Activated T-helper 1 cell treated with anti-CD3 and anti-CD28 coated beads, Interleukin-12 subunit alpha, Interleukin-12 subunit beta, Interleukin-2, Interleukin-4 antibody, amounts not matched to agents 30 ng/mL and 10 ng/mL and 1 ng/mL, durations not matched to agents 14 hours and 24 hours and 36 hours (primary cell): ENCODE data around the gene TCL1A. TPM values are rescaled to one million over a fixed set of nuclear protein-coding genes. Genes with fewer than 3 reads are reported as not detected.
"Not testable (repeated sequence)": the region's sequence is repeated elsewhere in the genome, so short reads cannot be mapped to it uniquely, and the experiment has no call there.

ENCODE experiments used
- DNase-seq: peaks from one replicate; pipeline ENCODE4 v3.0.0; 2021; ENCODE audit warnings: low spot score
- H3K27ac Mint-ChIP-seq: one replicate; pipeline ENCODE4 v1.8.0; 2021; ENCODE audit warnings: mild to moderate bottlenecking, mixed read lengths
- H3K27me3 Mint-ChIP-seq: one replicate; pipeline ENCODE4 v1.8.0; 2022; ENCODE audit warnings: mild to moderate bottlenecking, moderate library complexity, mixed read lengths; ENCODE audit not compliant: insufficient read depth
- H3K36me3 Mint-ChIP-seq: one replicate; pipeline ENCODE4 v1.8.0; 2021; ENCODE audit warnings: low read depth, mixed read lengths
- H3K4me1 Mint-ChIP-seq: one replicate; pipeline ENCODE4 v1.8.0; 2021; ENCODE audit warnings: low read depth, mixed read lengths
- H3K4me3 Mint-ChIP-seq: one replicate; pipeline ENCODE4 v1.8.0; 2021; ENCODE audit warnings: mild to moderate bottlenecking, moderate library complexity, mixed read lengths
- H3K9me3 Mint-ChIP-seq: one replicate; pipeline ENCODE4 v1.8.0; 2021; ENCODE audit warnings: mixed read lengths
- intact Hi-C: fragments of 100-400 bp; cut with micrococcal nuclease; formaldehyde crosslinking; loops from one replicate; pipeline ENCODE4 v1.15.1; 2024
- total RNA-seq: library from RNA; stranded (reverse); gene quantifications from 2 replicates; pipeline ENCODE4 v1.2.3, GENCODE V29; 2022

TCL1A gene
- total RNA-seq, 1 donor from 2014 or later = not detected

GRCh38 chr14:95729402-95730028, 15.6 kb upstream of the TCL1A start:
- H3K4me1 Mint-ChIP-seq, intact Hi-C loops, H3K4me3 Mint-ChIP-seq: not testable (repeated sequence)

GRCh38 chr14:95727056-95727700, 13.3 kb upstream of the TCL1A start:
- H3K27ac Mint-ChIP-seq = no peak overlapping the region
- H3K4me3 Mint-ChIP-seq = no peak overlapping the region
- H3K36me3 Mint-ChIP-seq = no peaks in the 10 kb centered on the region
- intact Hi-C loops = no loop called here
- H3K27me3 Mint-ChIP-seq = no peaks in the 10 kb centered on the region
- no peak for DNase-seq
- no peaks in the 10 kb centered on the region for H3K4me1 Mint-ChIP-seq
- H3K9me3 Mint-ChIP-seq = no peaks in the 10 kb centered on the region

More at GRCh38 chr14:95729402-95730028, 15.6 kb upstream of the TCL1A start:
- not testable (repeated sequence) for H3K27me3 Mint-ChIP-seq, DNase-seq, H3K9me3 Mint-ChIP-seq, H3K36me3 Mint-ChIP-seq, H3K27ac Mint-ChIP-seq

GRCh38 chr14:95725685-95726336, 11.9 kb upstream of the TCL1A start:
- H3K4me1 Mint-ChIP-seq = no peaks in the 10 kb centered on the region
- no peaks in the 10 kb centered on the region for H3K9me3 Mint-ChIP-seq
- no peak for DNase-seq
- intact Hi-C loops = no loop called here
- H3K36me3 Mint-ChIP-seq = no peaks in the 10 kb centered on the region
- H3K4me3 Mint-ChIP-seq = no peak overlapping the region
- H3K27me3 Mint-ChIP-seq = peaks cover under 1% of the 10 kb centered on the region
- no peak overlapping the region for H3K27ac Mint-ChIP-seq

- intact Hi-C loops = no loop called here
- no peaks in the 10 kb centered on the region for H3K4me1 Mint-ChIP-seq
- DNase-seq = no peak
- peaks cover 10% of the 10 kb centered on the region for H3K27me3 Mint-ChIP-seq
- no peaks in the 10 kb centered on the region for H3K9me3 Mint-ChIP-seq
- H3K4me3 Mint-ChIP-seq = no peak overlapping the region
- H3K27ac Mint-ChIP-seq = no peak overlapping the region
- no peaks in the 10 kb centered on the region for H3K36me3 Mint-ChIP-seq
These were observed 8.7 kb upstream of the TCL1A start for GRCh38 chr14:95722525-95723190.

- intact Hi-C loops = no loop called here
- H3K4me1 Mint-ChIP-seq = no peaks in the 10 kb centered on the region
- no peak overlapping the region for H3K27ac Mint-ChIP-seq
- no peak overlapping the region for H3K4me3 Mint-ChIP-seq
- no peaks in the 10 kb centered on the region for H3K9me3 Mint-ChIP-seq
- H3K36me3 Mint-ChIP-seq = no peaks in the 10 kb centered on the region
- DNase-seq = no peak
- H3K27me3 Mint-ChIP-seq = peaks cover 10% of the 10 kb centered on the region
These were observed 1.5 kb downstream of the TCL1A start for GRCh38 chr14:95712398-95712797.

- no peak overlapping the region for H3K27ac Mint-ChIP-seq
- H3K4me1 Mint-ChIP-seq = no peaks in the 10 kb centered on the region
- intact Hi-C loops = no loop called here
- peaks cover 12% of the 10 kb centered on the region for H3K27me3 Mint-ChIP-seq
- no peak overlapping the region for H3K4me3 Mint-ChIP-seq
- DNase-seq = no peak
- no peaks in the 10 kb centered on the region for H3K9me3 Mint-ChIP-seq
- H3K36me3 Mint-ChIP-seq = no peaks in the 10 kb centered on the region
These were observed 2.3 kb downstream of the TCL1A start for GRCh38 chr14:95711476-95712176.

- Mint-ChIP-seq H3K4me1 (no peaks in the 10 kb centered on the region), H3K4me3 (no peak overlapping the region), H3K9me3 (no peaks in the 10 kb centered on the region), H3K36me3 (no peaks in the 10 kb centered on the region), H3K27me3 (peaks cover 14% of the 10 kb centered on the region), H3K27ac (no peak overlapping the region)
- intact Hi-C loops = no loop called here
- DNase-seq = no peak
These were observed 3.8 kb downstream of the TCL1A start for GRCh38 chr14:95710106-95710505.

- no peaks in the 10 kb centered on the region for H3K9me3 Mint-ChIP-seq
- no peaks in the 10 kb centered on the region for H3K36me3 Mint-ChIP-seq
- intact Hi-C loops = no loop called here
- no peak overlapping the region for H3K4me3 Mint-ChIP-seq
- H3K27ac Mint-ChIP-seq = no peak overlapping the region
- no peaks in the 10 kb centered on the region for H3K4me1 Mint-ChIP-seq
- H3K27me3 Mint-ChIP-seq = peaks cover 12% of the 10 kb centered on the region
- no peak for DNase-seq
These were observed 6.6 kb downstream of the TCL1A start for GRCh38 chr14:95707327-95707726.

- intact Hi-C loops = no loop called here
- H3K27me3 Mint-ChIP-seq = peaks cover 14% of the 10 kb centered on the region
- no peaks in the 10 kb centered on the region for H3K36me3 Mint-ChIP-seq
These were observed 8.4 kb downstream of the TCL1A start for GRCh38 chr14:95705518-95705917.

GRCh38 chr14:95703805-95704204, 10.1 kb downstream of the TCL1A start:
- intact Hi-C loops = no loop called here
- H3K9me3 Mint-ChIP-seq = no peaks in the 10 kb centered on the region
- peaks cover 14% of the 10 kb centered on the region for H3K27me3 Mint-ChIP-seq
- DNase-seq = no peak
- no peaks in the 10 kb centered on the region for H3K36me3 Mint-ChIP-seq
- H3K27ac Mint-ChIP-seq = no peak overlapping the region
- H3K4me1 Mint-ChIP-seq = no peaks in the 10 kb centered on the region
- no peak overlapping the region for H3K4me3 Mint-ChIP-seq

More at GRCh38 chr14:95705518-95705917, 8.4 kb downstream of the TCL1A start:
- no peaks in the 10 kb centered on the region for H3K4me1 Mint-ChIP-seq
- no peak for DNase-seq
- no peak overlapping the region for H3K4me3 Mint-ChIP-seq
- no peaks in the 10 kb centered on the region for H3K9me3 Mint-ChIP-seq
- no peak overlapping the region for H3K27ac Mint-ChIP-seq

GRCh38 chr14:95703341-95703740, 10.6 kb downstream of the TCL1A start:
- Mint-ChIP-seq H3K4me1 (no peaks in the 10 kb centered on the region), H3K4me3 (no peak overlapping the region), H3K9me3 (no peaks in the 10 kb centered on the region), H3K36me3 (no peaks in the 10 kb centered on the region), H3K27ac (no peak overlapping the region), H3K27me3 (peaks cover 16% of the 10 kb centered on the region)
- DNase-seq = no peak
- intact Hi-C loops = no loop called here

GRCh38 chr14:95701846-95702221, 12.1 kb downstream of the TCL1A start:
- H3K27ac Mint-ChIP-seq = no peak overlapping the region
- no peak for DNase-seq
- no peaks in the 10 kb centered on the region for H3K9me3 Mint-ChIP-seq
- intact Hi-C loops = no loop called here
- H3K36me3 Mint-ChIP-seq = no peaks in the 10 kb centered on the region
- H3K4me1 Mint-ChIP-seq = no peaks in the 10 kb centered on the region
- H3K27me3 Mint-ChIP-seq = peaks cover 14% of the 10 kb centered on the region
- H3K4me3 Mint-ChIP-seq = no peak overlapping the region
